DOHH2 (cell line): ENCODE measurements around the gene TTC27.

Experiments used
- CTCF ChIP-seq: fragments of 200-600 bp; sonication (generic); IDR thresholded peaks from one replicate; pipeline ENCODE4 v1.5.1; 2014; ENCODE audit warnings: antibody characterized with exemption, mild to moderate bottlenecking, low read depth, low read length; ENCODE audit not compliant: poor library complexity, severe bottlenecking
- EZH2phosphoT487 ChIP-seq: fragments of 200-600 bp; sonication (generic); IDR thresholded peaks from 2 replicates; pipeline ENCODE4 v1.6.1; 2017; ENCODE audit warnings: borderline replicate concordance, mild to moderate bottlenecking, antibody characterized with exemption, low read length, moderate library complexity, mixed read lengths

DNA sequence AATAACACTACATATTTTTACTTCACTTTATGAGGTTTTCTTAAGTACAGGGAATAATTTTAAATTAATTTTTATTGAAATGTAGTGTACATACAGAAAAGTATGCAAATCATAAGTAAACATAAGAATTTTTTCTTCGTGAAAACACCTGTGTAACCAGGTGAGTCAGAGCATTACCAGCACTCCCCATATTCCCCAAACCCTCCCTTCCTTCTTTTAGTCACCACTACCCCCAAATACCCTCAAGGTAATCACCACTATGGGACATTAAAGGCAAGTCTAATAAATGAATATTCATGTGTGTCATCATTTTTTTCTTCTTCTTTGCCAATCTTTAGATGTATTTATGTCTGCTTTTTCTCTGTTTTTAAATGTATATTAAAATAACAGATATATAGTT is 179.0 kb downstream of the TTC27 start:
- TF ChIP-seq CTCF (no peak), EZH2phosphoT487 (no peak)
